ENCODE results near the gene PTPRJ.

The PTPRJ gene

GRCh38 chr11:48050304-48050703, 69.9 kb downstream of the PTPRJ start:
- no peak overlapping the region for H3K4me3 ChIP-seq (ENCODE audit: low read depth, low read length)
- peak; percentile 55 for DNase-seq (ENCODE audit: low read depth)
- no peak for TF ChIP-seq CTCF (IDR thresholded peaks at IDR 0.05; ENCODE audit: low read depth, low read length)
- no peak for TF ChIP-seq MAX (IDR thresholded peaks at IDR 0.05; ENCODE audit: low read depth, low read length)
- TF ChIP-seq POLR2A (IDR thresholded peaks at IDR 0.05; ENCODE audit: extremely low read depth, insufficient read length) = no peak
- TF ChIP-seq MYC (IDR thresholded peaks at IDR 0.05; ENCODE audit: low read depth, low read length) = no peak

- DNase-seq (ENCODE audit: low read depth) = peak; percentile 69
- H3K4me3 ChIP-seq (ENCODE audit: low read depth, low read length) = no peak overlapping the region
- TF ChIP-seq POLR2A (IDR thresholded peaks at IDR 0.05; ENCODE audit: extremely low read depth, insufficient read length) (no peak), MYC (IDR thresholded peaks at IDR 0.05; ENCODE audit: low read depth, low read length) (0 out of 2 replicates have a peak, but pooled peaks have one; percentile 7)
These were observed 71.0 kb downstream of the PTPRJ start for GRCh38 chr11:48051217-48051830.

GRCh38 chr11:48052183-48053044, 72.1 kb downstream of the PTPRJ start:
- H3K4me3 ChIP-seq (ENCODE audit: low read depth, low read length) = no peak overlapping the region
- DNase-seq (ENCODE audit: low read depth) = peak; percentile 29

GRCh38 chr11:48054994-48055291, 74.6 kb downstream of the PTPRJ start:
- peak; percentile 58 for DNase-seq (ENCODE audit: low read depth)
- TF ChIP-seq POLR2A (IDR thresholded peaks at IDR 0.05; ENCODE audit: extremely low read depth, insufficient read length) (no peak), CTCF (IDR thresholded peaks at IDR 0.05; ENCODE audit: low read depth, low read length) (no peak), MYC (IDR thresholded peaks at IDR 0.05; ENCODE audit: low read depth, low read length) (no peak), MAX (IDR thresholded peaks at IDR 0.05; ENCODE audit: low read depth, low read length) (no peak)
- no peak overlapping the region for H3K4me3 ChIP-seq (ENCODE audit: low read depth, low read length)

More at GRCh38 chr11:48052183-48053044, 72.1 kb downstream of the PTPRJ start:
- TF ChIP-seq MYC (IDR thresholded peaks at IDR 0.05; ENCODE audit: low read depth, low read length) (no peak), POLR2A (IDR thresholded peaks at IDR 0.05; ENCODE audit: extremely low read depth, insufficient read length) (no peak), MAX (IDR thresholded peaks at IDR 0.05; ENCODE audit: low read depth, low read length) (no peak), CTCF (IDR thresholded peaks at IDR 0.05; ENCODE audit: low read depth, low read length) (no peak)

- TF ChIP-seq MAX (IDR thresholded peaks at IDR 0.05; ENCODE audit: low read depth, low read length) = peak; percentile 48; the same call in 1 of the 2 replicates
- TF ChIP-seq POLR2A (IDR thresholded peaks at IDR 0.05; ENCODE audit: extremely low read depth, insufficient read length) = no peak
- H3K4me3 ChIP-seq (ENCODE audit: low read depth, low read length) = peak overlapping the region; percentile 7
- DNase-seq (ENCODE audit: low read depth) = peak; percentile 88
These were observed 75.2 kb downstream of the PTPRJ start for GRCh38 chr11:48055292-48056132.

GRCh38 chr11:48056325-48057183, 76.2 kb downstream of the PTPRJ start:
- TF ChIP-seq MAX (IDR thresholded peaks at IDR 0.05; ENCODE audit: low read depth, low read length) = no peak
- no peak for TF ChIP-seq MYC (IDR thresholded peaks at IDR 0.05; ENCODE audit: low read depth, low read length)
- TF ChIP-seq POLR2A (IDR thresholded peaks at IDR 0.05; ENCODE audit: extremely low read depth, insufficient read length) = no peak
- TF ChIP-seq CTCF (IDR thresholded peaks at IDR 0.05; ENCODE audit: low read depth, low read length) = no peak
- no peak overlapping the region for H3K4me3 ChIP-seq (ENCODE audit: low read depth, low read length)
- DNase-seq (ENCODE audit: low read depth) = no peak
